Endothelial cell of umbilical vein (primary cell): Measurements from ENCODE around the gene UBE2S. TPM values are rescaled to one million over a fixed set of nuclear protein-coding genes. Genes with fewer than 3 reads are reported as not detected.

Experiments used
- BruUV-seq: library from RNA; stranded (reverse); fragments of 400-500 nt; replicated peaks from 2 replicates; lab custom pipeline; 2021; lab: Mats Ljungman, UMichigan
- CTCF ChIA-PET: fragments of 300-600, 350-600 bp; sonication (Branson Sonifier 250); formaldehyde crosslinking; loops from one replicate; lab custom pipeline; 2021; ENCODE audit warnings: antibody characterized with exemption, inconsistent platforms; lab: Charles Lee
- POLR2A ChIA-PET: fragments of 300-600, 350-600 bp; sonication (Branson Sonifier 250); formaldehyde crosslinking; loops from one replicate; lab custom pipeline; 2021; ENCODE audit warnings: antibody characterized with exemption, inconsistent platforms; lab: Charles Lee
- DNase-seq: peaks from one replicate; pipeline ENCODE4 v3.0.0-alpha.2; 2011; ENCODE audit warnings: low read depth, low spot score
- FAIRE-seq: peaks from 2 replicates; lab custom pipeline; 2011; peaks lifted over from hg19 to GRCh38; lab: Jason Lieb, UNC
- H2AFZ ChIP-seq: 2 replicates; pipeline ENCODE4 v1.6.0; 2012; ENCODE audit warnings: low read depth, low read length, control low read depth, inconsistent platforms
- H3K27ac ChIP-seq: 2 replicates; pipeline ENCODE4 v1.5.1; 2011; ENCODE audit warnings: low read depth, mild to moderate bottlenecking, control low read depth, low read length, moderate library complexity; ENCODE audit not compliant: insufficient read depth
- H3K27me3 ChIP-seq, 2 experiments: 2 replicates each; pipeline versions ENCODE4 v1.6.0 to v1.6.1; 2011; ENCODE audit warnings: low read length in 2 of 2, mixed read lengths in 1 of 2; ENCODE audit not compliant: control insufficient read depth in 2 of 2, insufficient read depth in 2 of 2
- H3K36me3 ChIP-seq, 2 experiments: 2 replicates in 1 of 2; 3 replicates in 1 of 2; pipeline ENCODE4 v1.5.1; 2011; ENCODE audit warnings: low read length in 2 of 2, mild to moderate bottlenecking in 1 of 2, moderate library complexity in 1 of 2; ENCODE audit not compliant: control insufficient read depth in 2 of 2, insufficient read depth in 2 of 2; ENCODE audit errors: extremely low read depth in 1 of 2
- H3K4me1 ChIP-seq: 3 replicates; pipeline ENCODE4 v1.5.1; 2011; ENCODE audit warnings: mild to moderate bottlenecking, low read length; ENCODE audit not compliant: control insufficient read depth, insufficient read depth; ENCODE audit errors: extremely low read depth
- H3K4me2 ChIP-seq: 2 replicates; pipeline ENCODE4 v1.6.1; 2011; ENCODE audit warnings: low read length, control low read depth, mixed read lengths; ENCODE audit not compliant: insufficient read depth
- H3K4me3 ChIP-seq, 3 experiments: fragments of 200-600 bp in 1 of 3; sonication (generic), shearing (Covaris generic) in 1 of 3; replicated peaks in 1 of 3; 2 replicates each; pipeline ENCODE4 v1.5.1; 2011 to 2016; ENCODE audit warnings: control low read depth in 3 of 3, low read length in 3 of 3, mild to moderate bottlenecking in 2 of 3, inconsistent platforms in 1 of 3, low read depth in 1 of 3, moderate library complexity in 1 of 3; ENCODE audit not compliant: insufficient read depth in 1 of 3
- H3K79me2 ChIP-seq: 2 replicates; pipeline ENCODE4 v1.6.0; 2012; ENCODE audit warnings: low read length, inconsistent platforms; ENCODE audit not compliant: control insufficient read depth, insufficient read depth
- H3K9ac ChIP-seq: replicated peaks from 2 replicates; pipeline ENCODE3; 2011; ENCODE audit warnings: low read length, control low read depth; ENCODE audit not compliant: insufficient read depth; ENCODE audit errors: extremely low read depth
- H3K9me1 ChIP-seq: replicated peaks from 3 replicates; pipeline ENCODE4 v1.6.0; 2011; ENCODE audit warnings: mild to moderate bottlenecking, low read length; ENCODE audit not compliant: control insufficient read depth, insufficient read depth; ENCODE audit errors: extremely low read depth
- H3K9me3 ChIP-seq: replicated peaks from 2 replicates; pipeline ENCODE4 v1.5.1; 2012; ENCODE audit warnings: low read length, inconsistent platforms; ENCODE audit not compliant: control insufficient read depth, insufficient read depth
- H4K20me1 ChIP-seq: replicated peaks from 2 replicates; pipeline ENCODE3; 2011; ENCODE audit warnings: mild to moderate bottlenecking, low read length; ENCODE audit not compliant: control insufficient read depth, insufficient read depth; ENCODE audit errors: extremely low read depth
- CTCF ChIP-seq, 2 donors: IDR thresholded peaks; 1 replicate in 1 of 2; 2 replicates in 1 of 2; pipeline ENCODE4 v1.5.1; 2011; ENCODE audit warnings: low read length in 2 of 2, mild to moderate bottlenecking in 2 of 2, moderate library complexity in 2 of 2, control low read depth in 1 of 2, inconsistent platforms in 1 of 2, low read depth in 1 of 2; ENCODE audit not compliant: insufficient read depth in 1 of 2; ENCODE audit errors: extremely low read depth in 1 of 2
- EZH2 ChIP-seq: IDR thresholded peaks from 2 replicates; pipeline ENCODE4 v1.6.1; 2012; ENCODE audit warnings: borderline replicate concordance, low read depth, mild to moderate bottlenecking, moderate library complexity, low read length, inconsistent platforms; ENCODE audit not compliant: severe bottlenecking
- FOS ChIP-seq: IDR thresholded peaks from 2 replicates; pipeline ENCODE4 v1.6.1; 2011; ENCODE audit warnings: mild to moderate bottlenecking, low read length, moderate library complexity, borderline replicate concordance; ENCODE audit not compliant: insufficient read depth
- GATA2 ChIP-seq: IDR thresholded peaks from 2 replicates; pipeline ENCODE4 v1.7.0; 2011; ENCODE audit warnings: low read depth, mild to moderate bottlenecking, moderate library complexity, mixed read lengths, low read length; ENCODE audit not compliant: insufficient read length, insufficient read depth
- JUN ChIP-seq: IDR thresholded peaks from 2 replicates; pipeline ENCODE4 v1.6.1; 2011; ENCODE audit warnings: borderline replicate concordance, low read depth; ENCODE audit not compliant: insufficient read length, insufficient read depth
- MAX ChIP-seq: IDR thresholded peaks from 2 replicates; pipeline ENCODE4 v1.6.1; 2011; ENCODE audit not compliant: insufficient read depth, insufficient read length
- MYC ChIP-seq: IDR thresholded peaks from one replicate; pipeline ENCODE4 v1.6.1; 2011; ENCODE audit warnings: mild to moderate bottlenecking, low read depth, low read length
- POLR2A ChIP-seq: IDR thresholded peaks from 2 replicates; pipeline ENCODE4 v1.6.1; 2012; ENCODE audit warnings: low read depth, mild to moderate bottlenecking, control low read depth, low read length
- POLR2AphosphoS5 ChIP-seq: IDR thresholded peaks from 2 replicates; pipeline ENCODE4 v1.6.1; 2012; ENCODE audit warnings: low read depth, mild to moderate bottlenecking, control low read depth, low read length, moderate library complexity; ENCODE audit not compliant: insufficient read depth
- dilution Hi-C: fragments of 300-500 bp; cut with MboI; formaldehyde crosslinking; loops from one replicate; pipeline ENCODE4 v1.15.0; 2019; ENCODE audit warnings: low sequenced_read_pairs; ENCODE audit not compliant: extremely low pct_ligation_motif_present
- intact Hi-C: fragments of 100-400 bp; cut with micrococcal nuclease; formaldehyde crosslinking; loops from one replicate; pipeline ENCODE4 v1.10.0; 2022
- polyA plus RNA-seq, 4 experiments: library from polyadenylated mRNA; depleted of rRNA in 3 of 4; stranded (reverse) in 3 of 4; unstranded in 1 of 4; fragments of >200 nt; gene quantifications; 2 replicates each; pipeline versions ENCODE4 v1.2.1 to v1.2.3, GENCODE V29; 2011 to 2012; ENCODE audit warnings: missing spikeins in 1 of 4
- total RNA-seq: library from RNA; stranded (reverse); gene quantifications from 2 replicates; pipeline ENCODE4 v1.2.3, GENCODE V29; 2021

Gene UBE2S
- total and polyA plus RNA-seq, 2 donors (not counting 3 experiments of a cell fraction or from before 2014, with no cell fraction given) = 183 to 257 TPM

GRCh38 chr19:55391702-55392615, 15.6 kb downstream of the UBE2S start:
- Histone ChIP-seq H3K9me3 (no peaks in the 10 kb centered on the region), H3K9ac (no peak overlapping the region), H4K20me1 (peaks cover 1% of the 10 kb centered on the region), H3K4me2 (no peak overlapping the region), H3K9me1 (no peaks in the 10 kb centered on the region), H3K4me1 (peaks cover 17% of the 10 kb centered on the region), H3K79me2 (peaks cover 29% of the 10 kb centered on the region), H3K27ac (no peak overlapping the region), H3K4me3 (no peak overlapping the region), H2AFZ (no peak overlapping the region), H3K36me3 (peaks cover 12 to 30% of the 10 kb centered on the region in 2 experiments), H3K27me3 (no peaks in the 10 kb centered on the region)
- TF ChIP-seq POLR2A (no peak), FOS (no peak), GATA2 (no peak), EZH2 (no peak), CTCF (IDR thresholded peaks at IDR 0.05; ENCODE audit: extremely low read depth in 1 of 2, insufficient read depth in 1 of 2, low read depth in 1 of 2, low read length in 2 of 2) (no peak), MAX (no peak), POLR2AphosphoS5 (no peak), JUN (no peak), MYC (no peak)
- no TSS peak for BruUV-seq
- ChIA-PET CTCF (interaction anchor here (0.5 kb wide), 1 partner anchor 54 kb away, joined by 3 read pairs; no protein-coding TSS in a partner anchor), POLR2A (interaction anchor here (1.0 kb wide), 1 partner anchor 16 kb away, joined by 4 read pairs; the partner anchor contains the start of gene UBE2S)
- intact Hi-C loops (no loop called here), dilution Hi-C loops (no loop called here)
- FAIRE-seq = no peak
- DNase-seq = no peak
